Eye (tissue), 1 donor: ENCODE results near the gene GNB3.
A peak's percentile ranks its signal among the peaks of the same experiment; 100 is the strongest.

Source experiments
- DNase-seq: peaks from one replicate; pipeline ENCODE4 v3.0.0-alpha.2; 2015

GNB3 gene

DNA sequence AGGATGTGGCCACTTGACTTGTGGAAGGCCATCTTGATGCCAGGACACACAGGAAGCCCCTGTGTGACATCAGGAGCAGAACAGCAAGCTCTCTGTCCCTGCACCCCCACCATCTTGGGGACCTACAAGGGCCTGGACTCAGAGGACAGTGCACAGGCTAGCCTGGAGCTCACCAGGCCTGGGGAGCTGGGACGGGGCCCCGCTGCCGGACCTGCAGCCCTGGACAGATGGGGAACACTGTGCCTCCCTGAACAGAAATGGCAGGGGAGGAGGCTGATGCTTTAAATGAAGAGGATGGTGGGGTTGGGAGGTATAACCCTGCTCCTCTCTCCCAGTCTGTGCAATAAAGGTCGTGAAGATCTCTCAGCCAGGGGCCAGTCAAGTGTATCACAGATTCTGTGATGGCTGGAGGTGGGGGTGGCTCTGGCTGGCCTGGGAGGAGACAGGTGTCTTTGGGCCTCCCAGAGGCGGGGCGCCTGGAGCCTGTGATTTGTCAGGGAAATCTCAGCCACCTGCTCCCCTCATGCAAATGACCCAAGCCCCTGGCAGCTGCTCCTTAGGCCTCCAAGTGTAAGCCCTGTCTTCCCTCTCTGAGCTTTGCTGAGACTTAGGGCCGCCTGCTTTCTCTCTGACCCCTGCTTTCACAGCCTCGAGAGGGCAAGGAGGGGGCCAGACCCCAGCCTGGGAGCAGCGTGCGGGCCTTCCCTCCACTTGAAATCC, 1.1 kb upstream of the GNB3 start:
- DNase-seq = peak; percentile 82

GRCh38 chr12:6840330-6840729, 395 bp upstream of the GNB3 start:
- peak; percentile 67 for DNase-seq

GRCh38 chr12:6842075-6842474, 1.4 kb downstream of the GNB3 start:
- DNase-seq = no peak

DNA sequence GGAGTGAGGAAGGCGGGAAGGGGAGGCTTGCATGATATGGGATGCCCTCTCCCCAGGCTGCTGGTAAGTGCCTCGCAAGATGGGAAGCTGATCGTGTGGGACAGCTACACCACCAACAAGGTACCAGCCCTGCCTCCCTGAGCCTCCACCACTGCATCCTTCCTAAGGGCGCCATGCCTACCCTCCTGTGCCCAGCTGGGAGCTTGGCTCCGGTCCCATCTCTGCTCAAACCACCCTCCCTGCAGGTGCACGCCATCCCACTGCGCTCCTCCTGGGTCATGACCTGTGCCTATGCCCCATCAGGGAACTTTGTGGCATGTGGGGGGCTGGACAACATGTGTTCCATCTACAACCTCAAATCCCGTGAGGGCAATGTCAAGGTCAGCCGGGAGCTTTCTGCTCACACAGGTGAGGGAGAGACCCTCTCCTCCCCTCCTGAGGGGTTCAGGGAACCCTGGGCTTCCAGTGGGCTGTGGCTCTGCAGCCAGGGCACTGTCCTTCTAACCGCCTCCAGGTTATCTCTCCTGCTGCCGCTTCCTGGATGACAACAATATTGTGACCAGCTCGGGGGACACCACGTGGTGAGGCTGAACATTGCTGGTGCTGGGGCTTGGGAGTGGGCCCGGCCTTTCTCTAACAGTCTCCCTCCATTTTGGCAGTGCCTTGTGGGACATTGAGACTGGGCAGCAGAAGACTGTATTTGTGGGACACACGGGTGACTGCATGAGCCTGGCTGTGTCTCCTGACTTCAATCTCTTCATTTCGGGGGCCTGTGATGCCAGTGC, 2.6 kb downstream of the GNB3 start:
- peak; percentile 29 for DNase-seq

DNA sequence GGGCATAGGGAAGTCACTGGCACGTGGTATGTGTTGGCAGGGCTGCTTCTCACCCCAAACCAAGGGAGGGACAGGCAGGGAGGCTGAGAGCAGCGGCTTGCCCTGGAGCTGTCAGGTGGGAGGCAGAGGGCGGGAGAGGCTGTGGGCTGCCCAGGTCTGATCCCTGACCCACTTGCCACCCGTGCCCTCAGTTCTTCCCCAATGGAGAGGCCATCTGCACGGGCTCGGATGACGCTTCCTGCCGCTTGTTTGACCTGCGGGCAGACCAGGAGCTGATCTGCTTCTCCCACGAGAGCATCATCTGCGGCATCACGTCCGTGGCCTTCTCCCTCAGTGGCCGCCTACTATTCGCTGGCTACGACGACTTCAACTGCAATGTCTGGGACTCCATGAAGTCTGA, 4.7 kb downstream of the GNB3 start:
- no peak for DNase-seq

DNA sequence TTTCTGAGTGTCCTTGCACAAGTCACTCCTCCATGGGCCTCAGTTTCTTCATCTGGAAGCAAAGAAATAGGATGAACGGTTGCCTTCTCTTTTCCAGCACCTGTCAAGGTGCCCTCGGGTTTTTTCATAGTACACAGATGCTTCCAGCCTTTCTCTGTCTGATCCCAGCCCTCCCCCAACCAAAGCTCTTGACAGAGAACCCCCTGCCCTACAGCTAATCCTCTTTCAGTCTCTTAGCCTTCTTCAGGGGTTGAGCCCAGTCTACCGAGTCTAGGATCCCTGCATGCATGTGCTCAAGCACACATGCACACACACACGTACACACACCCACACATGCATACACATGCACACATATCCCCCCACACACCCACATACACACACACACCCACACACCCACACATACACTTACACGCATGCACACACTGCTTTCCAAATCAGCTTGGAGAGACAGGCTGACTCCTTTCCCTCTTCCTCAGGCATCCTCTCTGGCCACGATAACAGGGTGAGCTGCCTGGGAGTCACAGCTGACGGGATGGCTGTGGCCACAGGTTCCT, 5.7 kb downstream of the GNB3 start:
- no peak for DNase-seq

- peak; percentile 9 for DNase-seq
These were observed 7.0 kb downstream of the GNB3 start for GRCh38 chr12:6847676-6848075.

DNA sequence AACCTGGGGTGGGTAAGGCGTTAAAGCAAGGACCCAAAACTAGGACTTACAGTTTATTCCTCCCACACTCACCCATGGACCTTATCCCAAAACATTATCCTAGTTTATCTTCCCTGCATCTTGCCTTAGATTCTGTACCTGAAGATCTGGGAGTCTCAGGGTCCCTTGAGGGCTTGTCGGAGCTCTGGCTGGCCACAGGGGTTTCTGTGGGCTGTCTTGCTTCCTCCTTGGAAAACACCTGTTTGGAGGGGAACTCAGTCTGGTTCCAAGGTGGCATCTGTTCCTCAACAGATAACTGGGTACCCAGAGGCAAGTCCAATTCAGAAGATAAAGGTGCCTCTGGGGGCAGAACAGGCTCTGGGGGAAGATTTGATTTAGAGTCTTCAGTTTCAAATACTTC, 8.7 kb downstream of the GNB3 start:
- no peak for DNase-seq

- DNase-seq = no peak
These were observed 9.3 kb downstream of the GNB3 start for GRCh38 chr12:6849976-6850560.

GRCh38 chr12:6850796-6851152, 10.0 kb downstream of the GNB3 start:
- DNase-seq = no peak

- peak; percentile 99 for DNase-seq
These were observed 10.6 kb downstream of the GNB3 start, which contains the start of gene CDCA3 for GRCh38 chr12:6851153-6851920. Gene CDCA3 (minus strand): TSS chr12:6851286. CDS start chr12:6850952, 334 bp downstream.

GRCh38 chr12:6851921-6852650, 11.4 kb downstream of the GNB3 start, which contains the start of gene USP5:
Gene USP5 (plus strand): TSS chr12:6852150. CDS start chr12:6852180, 30 bp downstream.
- peak; percentile 100 for DNase-seq

DNA sequence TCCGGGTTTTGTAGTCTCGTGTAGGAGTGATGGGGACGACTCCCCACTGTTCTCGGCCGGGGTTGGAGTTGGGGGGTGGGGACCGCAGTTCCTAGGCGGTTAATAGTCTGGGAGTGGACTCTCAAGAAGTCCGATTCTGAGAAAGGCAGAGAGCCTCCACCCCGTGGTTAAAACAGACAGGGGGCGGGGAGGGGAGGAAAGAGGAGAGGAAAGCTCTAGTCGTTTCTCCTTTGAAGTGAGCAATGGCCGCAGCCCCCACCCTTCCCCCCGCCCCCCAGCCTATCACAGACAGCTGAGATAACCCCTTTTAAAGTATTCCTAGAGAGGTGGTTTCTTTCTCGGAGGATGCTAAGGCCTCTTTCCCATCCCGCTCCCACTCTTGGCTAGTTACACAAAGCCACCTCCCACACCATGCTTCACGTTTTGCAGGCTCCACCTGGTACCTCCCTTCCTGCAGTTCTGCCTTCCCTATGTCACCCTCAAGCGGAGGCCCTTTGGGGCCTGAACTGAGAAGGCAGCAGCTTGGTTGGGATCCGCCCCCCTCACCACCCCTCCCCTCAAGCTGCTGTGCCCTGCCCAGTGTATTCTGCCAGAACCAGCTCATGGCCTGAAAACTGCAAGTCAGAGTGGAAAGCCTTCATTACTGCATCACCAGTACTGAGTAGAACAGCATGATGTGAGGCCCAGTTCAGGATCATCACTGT, 12.1 kb downstream of the GNB3 start:
- no peak for DNase-seq

- no peak for DNase-seq
These were observed 12.9 kb downstream of the GNB3 start for GRCh38 chr12:6853626-6854025.

GRCh38 chr12:6854036-6854435, 13.3 kb downstream of the GNB3 start:
- DNase-seq = no peak

- DNase-seq = no peak
These were observed 14.6 kb downstream of the GNB3 start for GRCh38 chr12:6855322-6855721.

- DNase-seq = no peak
These were observed 18.1 kb downstream of the GNB3 start for GRCh38 chr12:6858799-6859198.

GRCh38 chr12:6860116-6860515, 19.4 kb downstream of the GNB3 start:
- no peak for DNase-seq

- no peak for DNase-seq
These were observed 20.2 kb downstream of the GNB3 start for GRCh38 chr12:6860942-6861341.

- no peak for DNase-seq
These were observed 20.7 kb downstream of the GNB3 start for GRCh38 chr12:6861391-6861790.

DNA sequence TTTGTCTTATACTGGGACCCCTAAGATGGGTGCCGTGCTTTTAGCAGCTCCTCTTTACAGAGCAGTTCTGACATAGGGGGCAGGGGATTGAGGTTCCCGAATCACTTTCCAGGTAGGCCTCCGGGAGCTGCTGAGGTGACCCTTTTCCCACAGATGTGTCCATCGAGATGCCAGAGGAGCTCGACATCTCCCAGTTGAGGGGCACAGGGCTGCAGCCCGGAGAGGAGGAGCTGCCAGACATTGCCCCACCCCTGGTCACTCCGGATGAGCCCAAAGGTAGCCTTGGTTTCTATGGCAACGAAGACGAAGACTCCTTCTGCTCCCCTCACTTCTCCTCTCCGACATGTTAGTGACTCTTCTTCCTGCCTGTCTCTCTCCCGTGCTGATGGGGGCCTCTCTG, 22.3 kb downstream of the GNB3 start:
- no peak for DNase-seq
